ENCODE measurements around the gene BIK. TPM values are rescaled to one million over a fixed set of nuclear protein-coding genes. Genes with fewer than 3 reads are reported as not detected.

The BIK gene
- total RNA-seq, 1 donor from 2014 or later: 5.4 TPM

- H3K9me3 Mint-ChIP-seq: no peaks in the 10 kb centered on the region
- no peaks in the 10 kb centered on the region for H3K36me3 Mint-ChIP-seq
- H3K4me1 Mint-ChIP-seq (ENCODE audit: unreplicated experiment): no peaks in the 10 kb centered on the region
- no peak overlapping the region for H3K4me3 Mint-ChIP-seq
- no peak for DNase-seq (ENCODE audit: extremely low spot score, unreplicated experiment)
- H3K27me3 Mint-ChIP-seq: no peaks in the 10 kb centered on the region
- TF ChIP-seq, protein P1, sequence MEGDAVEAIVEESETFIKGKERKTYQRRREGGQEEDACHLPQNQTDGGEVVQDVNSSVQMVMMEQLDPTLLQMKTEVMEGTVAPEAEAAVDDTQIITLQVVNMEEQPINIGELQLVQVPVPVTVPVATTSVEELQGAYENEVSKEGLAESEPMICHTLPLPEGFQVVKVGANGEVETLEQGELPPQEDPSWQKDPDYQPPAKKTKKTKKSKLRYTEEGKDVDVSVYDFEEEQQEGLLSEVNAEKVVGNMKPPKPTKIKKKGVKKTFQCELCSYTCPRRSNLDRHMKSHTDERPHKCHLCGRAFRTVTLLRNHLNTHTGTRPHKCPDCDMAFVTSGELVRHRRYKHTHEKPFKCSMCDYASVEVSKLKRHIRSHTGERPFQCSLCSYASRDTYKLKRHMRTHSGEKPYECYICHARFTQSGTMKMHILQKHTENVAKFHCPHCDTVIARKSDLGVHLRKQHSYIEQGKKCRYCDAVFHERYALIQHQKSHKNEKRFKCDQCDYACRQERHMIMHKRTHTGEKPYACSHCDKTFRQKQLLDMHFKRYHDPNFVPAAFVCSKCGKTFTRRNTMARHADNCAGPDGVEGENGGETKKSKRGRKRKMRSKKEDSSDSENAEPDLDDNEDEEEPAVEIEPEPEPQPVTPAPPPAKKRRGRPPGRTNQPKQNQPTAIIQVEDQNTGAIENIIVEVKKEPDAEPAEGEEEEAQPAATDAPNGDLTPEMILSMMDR (conservative IDR thresholded peaks at IDR 0.05): no peak
- H3K27ac Mint-ChIP-seq: no peak overlapping the region
Observed at GRCh38 chr22:43171019-43171491, 60.5 kb downstream of the BIK start.

DNA sequence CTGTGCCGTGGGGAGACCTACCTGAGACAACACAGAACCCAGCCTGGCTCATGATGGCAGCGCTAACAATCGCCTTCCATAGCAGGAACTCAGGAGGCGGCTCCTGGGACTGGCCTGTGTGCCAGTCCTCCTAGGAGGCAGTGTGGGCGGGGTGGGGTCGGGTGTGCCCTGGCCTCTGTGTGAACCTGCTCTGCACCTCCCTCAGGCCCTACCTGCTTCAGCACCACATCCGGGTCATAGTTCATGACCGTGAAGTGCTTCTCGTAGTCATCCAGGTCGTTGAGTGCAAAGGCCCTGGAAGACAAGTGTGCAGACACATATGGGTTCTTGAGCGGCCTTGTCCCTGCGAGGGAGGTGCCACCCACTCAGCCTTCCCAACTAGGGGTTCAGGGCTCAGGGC lies 61.1 kb downstream of the BIK start:
- Mint-ChIP-seq H3K27me3 (no peaks in the 10 kb centered on the region), H3K36me3 (no peaks in the 10 kb centered on the region), H3K4me1 (ENCODE audit: unreplicated experiment) (no peaks in the 10 kb centered on the region), H3K27ac (no peak overlapping the region), H3K9me3 (no peaks in the 10 kb centered on the region), H3K4me3 (no peak overlapping the region)
- no peak for DNase-seq (ENCODE audit: extremely low spot score, unreplicated experiment)
- TF ChIP-seq, protein P1 (conservative IDR thresholded peaks at IDR 0.05): no peak

DNA sequence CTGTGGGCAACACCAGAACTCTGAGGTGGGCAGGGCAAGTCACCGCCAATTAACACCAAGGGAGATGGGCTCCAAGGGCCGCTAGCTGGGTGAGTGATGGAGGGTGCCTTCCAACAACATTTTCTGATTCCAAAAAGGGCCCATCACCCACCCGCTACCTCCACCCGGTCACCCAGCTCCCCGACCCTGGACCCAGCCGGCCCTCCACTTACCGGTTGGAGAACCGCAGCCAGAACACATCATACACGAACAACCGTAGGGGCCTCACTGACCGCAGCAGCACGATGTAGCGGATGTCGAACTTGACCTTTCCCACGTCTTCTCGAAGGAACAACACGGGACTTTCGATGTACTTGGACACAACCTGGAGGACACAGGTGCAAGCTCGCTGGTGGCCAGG lies 61.6 kb downstream of the BIK start:
- TF ChIP-seq, protein P1 (conservative IDR thresholded peaks at IDR 0.05): no peak
- no peaks in the 10 kb centered on the region for H3K36me3 Mint-ChIP-seq
- DNase-seq (ENCODE audit: extremely low spot score, unreplicated experiment): no peak
- no peaks in the 10 kb centered on the region for H3K4me1 Mint-ChIP-seq (ENCODE audit: unreplicated experiment)
- H3K27ac Mint-ChIP-seq: no peak overlapping the region
- H3K9me3 Mint-ChIP-seq: no peaks in the 10 kb centered on the region
- no peaks in the 10 kb centered on the region for H3K27me3 Mint-ChIP-seq
- H3K4me3 Mint-ChIP-seq: no peak overlapping the region

- Mint-ChIP-seq H3K27me3 (no peaks in the 10 kb centered on the region), H3K4me1 (ENCODE audit: unreplicated experiment) (no peaks in the 10 kb centered on the region), H3K4me3 (no peak overlapping the region), H3K36me3 (peaks cover under 1% of the 10 kb centered on the region), H3K9me3 (no peaks in the 10 kb centered on the region), H3K27ac (no peak overlapping the region)
- TF ChIP-seq, protein P1 (conservative IDR thresholded peaks at IDR 0.05): no peak
- no peak for DNase-seq (ENCODE audit: extremely low spot score, unreplicated experiment)
Observed at GRCh38 chr22:43173566-43173965, 63.0 kb downstream of the BIK start.

- H3K9me3 Mint-ChIP-seq: no peaks in the 10 kb centered on the region
- TF ChIP-seq, protein P1 (conservative IDR thresholded peaks at IDR 0.05): no peak
- peaks cover 4% of the 10 kb centered on the region for H3K36me3 Mint-ChIP-seq
- no peaks in the 10 kb centered on the region for H3K4me1 Mint-ChIP-seq (ENCODE audit: unreplicated experiment)
- H3K27ac Mint-ChIP-seq: no peak overlapping the region
- no peak for DNase-seq (ENCODE audit: extremely low spot score, unreplicated experiment)
- H3K27me3 Mint-ChIP-seq: no peaks in the 10 kb centered on the region
- H3K4me3 Mint-ChIP-seq: no peak overlapping the region
Observed at GRCh38 chr22:43173976-43174720, 63.6 kb downstream of the BIK start.
